Renal cortex interstitium (tissue), 11 donors: Measurements from ENCODE around the gene SARS1. TPM values are rescaled to one million over a fixed set of nuclear protein-coding genes. Genes with fewer than 3 reads are reported as not detected.

Experiments
- DNase-seq, 11 donors: peaks; one replicate each; pipeline ENCODE4 v3.0.0-alpha.2; 2013; ENCODE audit warnings: low read depth in 9 of 11, low spot score in 4 of 11; ENCODE audit errors: extremely low read depth in 1 of 11
- polyA plus RNA-seq, 3 donors: library from polyadenylated mRNA; unstranded; fragments of 120-200 nt; gene quantifications; one replicate each; pipeline ENCODE4 v1.2.1, GENCODE V29; 2013; ENCODE audit not compliant: insufficient read length in 3 of 3

The SARS1 gene
- polyA plus RNA-seq, 3 donors, result 132 to 148 (median 139) TPM

- no peak for DNase-seq
These were observed 40.9 kb downstream of the SARS1 start for GRCh38 chr1:109254621-109255096.

DNA sequence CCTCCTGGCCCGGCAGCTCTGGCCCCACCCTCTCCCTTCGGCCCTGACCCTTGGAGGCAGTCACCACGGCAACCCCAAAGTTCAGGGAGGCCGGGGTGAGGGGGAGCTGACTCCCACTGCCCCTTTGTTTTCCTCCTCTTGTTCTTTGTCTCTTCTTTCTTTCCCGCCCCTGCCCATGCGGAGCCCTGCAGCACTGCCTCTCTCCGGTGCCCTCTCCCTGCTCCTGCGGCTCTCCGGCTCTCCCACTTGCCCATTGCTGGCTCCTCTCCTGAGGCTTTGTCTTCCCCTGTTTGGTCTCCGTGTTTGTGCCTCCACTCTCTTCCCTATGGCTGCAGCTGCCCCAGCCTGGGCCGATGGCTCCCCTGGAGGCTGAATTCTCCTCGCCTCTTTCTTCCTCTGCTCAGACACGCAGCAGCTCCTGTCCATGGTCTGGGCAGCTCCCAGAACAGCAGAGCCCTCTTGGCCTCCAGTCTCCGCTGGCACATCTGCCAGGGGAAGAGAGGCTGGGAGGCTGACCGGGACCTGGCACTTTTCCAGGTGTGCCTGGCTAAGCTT, 41.5 kb downstream of the SARS1 start:
- no peak for DNase-seq

GRCh38 chr1:109255678-109256077, 42.0 kb downstream of the SARS1 start:
- no peak for DNase-seq

GRCh38 chr1:109256085-109256484, 42.4 kb downstream of the SARS1 start:
- no peak for DNase-seq

- no peak for DNase-seq
These were observed 43.4 kb downstream of the SARS1 start for GRCh38 chr1:109256971-109257681.

DNA sequence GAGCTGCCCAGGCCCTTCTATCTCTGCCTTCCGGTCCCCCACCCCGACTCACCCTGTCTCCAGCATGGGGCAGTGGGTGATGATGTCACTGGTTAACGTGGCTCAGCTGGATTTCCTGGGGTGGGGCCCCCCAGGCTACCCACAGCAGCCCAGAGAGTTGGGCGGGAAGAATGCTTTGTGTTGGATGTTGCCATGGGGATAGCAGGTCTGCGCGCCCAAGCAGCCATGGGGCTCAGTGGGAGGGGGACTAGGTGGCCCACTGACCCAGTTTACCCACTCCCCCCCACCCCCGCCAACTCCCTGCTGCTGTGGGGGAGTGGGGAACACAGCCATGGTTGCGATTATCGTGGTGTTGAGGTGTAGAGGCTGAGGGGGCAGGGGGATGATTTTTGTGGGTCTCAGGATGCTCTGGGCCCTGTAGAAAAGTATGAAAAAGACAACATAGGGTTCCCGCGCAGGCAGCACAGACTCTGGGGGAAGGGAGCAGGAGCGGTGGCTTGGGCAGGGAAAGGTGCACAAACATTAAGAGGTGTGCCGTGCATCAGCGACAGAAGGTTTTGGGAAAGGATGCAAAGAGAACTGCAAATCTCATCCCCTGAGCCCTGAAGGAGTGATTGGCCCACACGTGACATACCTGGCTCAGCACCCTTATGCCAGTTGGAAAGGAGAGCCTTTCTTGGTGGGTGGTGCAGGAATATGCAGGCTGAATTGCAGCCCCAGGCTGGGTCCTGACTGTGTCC, 44.1 kb downstream of the SARS1 start:
- no peak for DNase-seq

DNA sequence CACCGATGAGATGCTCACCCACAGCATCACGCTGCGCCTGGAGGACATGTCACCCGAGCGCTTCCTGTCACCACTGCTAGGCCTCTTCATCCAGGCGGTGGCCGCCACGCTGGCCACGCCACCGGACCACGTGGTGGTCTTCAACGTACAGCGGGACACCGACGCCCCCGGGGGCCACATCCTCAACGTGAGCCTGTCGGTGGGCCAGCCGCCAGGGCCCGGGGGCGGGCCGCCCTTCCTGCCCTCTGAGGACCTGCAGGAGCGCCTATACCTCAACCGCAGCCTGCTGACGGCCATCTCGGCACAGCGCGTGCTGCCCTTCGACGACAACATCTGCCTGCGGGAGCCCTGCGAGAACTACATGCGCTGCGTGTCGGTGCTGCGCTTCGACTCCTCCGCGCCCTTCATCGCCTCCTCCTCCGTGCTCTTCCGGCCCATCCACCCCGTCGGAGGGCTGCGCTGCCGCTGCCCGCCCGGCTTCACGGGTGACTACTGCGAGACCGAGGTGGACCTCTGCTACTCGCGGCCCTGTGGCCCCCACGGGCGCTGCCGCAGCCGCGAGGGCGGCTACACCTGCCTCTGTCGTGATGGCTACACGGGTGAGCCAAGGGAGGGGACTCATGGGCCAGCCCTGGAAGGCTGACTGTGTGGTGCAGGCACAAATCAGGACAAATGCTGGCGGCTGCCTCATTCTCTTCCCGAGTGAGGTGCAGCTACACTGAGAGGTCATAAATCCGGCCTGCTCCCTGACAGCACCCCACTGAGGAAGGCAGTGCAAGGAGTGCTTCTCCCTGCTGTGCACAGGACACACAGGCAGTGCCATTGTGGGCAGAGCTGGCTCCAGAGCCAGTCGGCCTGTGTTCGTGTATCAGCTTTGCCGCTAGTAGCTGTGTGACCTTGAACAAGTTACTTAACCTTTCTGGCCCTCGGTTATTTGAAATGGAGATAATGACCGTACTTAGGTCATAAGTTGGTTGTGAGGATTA, 45.1 kb downstream of the SARS1 start:
- DNase-seq, result no peak

DNA sequence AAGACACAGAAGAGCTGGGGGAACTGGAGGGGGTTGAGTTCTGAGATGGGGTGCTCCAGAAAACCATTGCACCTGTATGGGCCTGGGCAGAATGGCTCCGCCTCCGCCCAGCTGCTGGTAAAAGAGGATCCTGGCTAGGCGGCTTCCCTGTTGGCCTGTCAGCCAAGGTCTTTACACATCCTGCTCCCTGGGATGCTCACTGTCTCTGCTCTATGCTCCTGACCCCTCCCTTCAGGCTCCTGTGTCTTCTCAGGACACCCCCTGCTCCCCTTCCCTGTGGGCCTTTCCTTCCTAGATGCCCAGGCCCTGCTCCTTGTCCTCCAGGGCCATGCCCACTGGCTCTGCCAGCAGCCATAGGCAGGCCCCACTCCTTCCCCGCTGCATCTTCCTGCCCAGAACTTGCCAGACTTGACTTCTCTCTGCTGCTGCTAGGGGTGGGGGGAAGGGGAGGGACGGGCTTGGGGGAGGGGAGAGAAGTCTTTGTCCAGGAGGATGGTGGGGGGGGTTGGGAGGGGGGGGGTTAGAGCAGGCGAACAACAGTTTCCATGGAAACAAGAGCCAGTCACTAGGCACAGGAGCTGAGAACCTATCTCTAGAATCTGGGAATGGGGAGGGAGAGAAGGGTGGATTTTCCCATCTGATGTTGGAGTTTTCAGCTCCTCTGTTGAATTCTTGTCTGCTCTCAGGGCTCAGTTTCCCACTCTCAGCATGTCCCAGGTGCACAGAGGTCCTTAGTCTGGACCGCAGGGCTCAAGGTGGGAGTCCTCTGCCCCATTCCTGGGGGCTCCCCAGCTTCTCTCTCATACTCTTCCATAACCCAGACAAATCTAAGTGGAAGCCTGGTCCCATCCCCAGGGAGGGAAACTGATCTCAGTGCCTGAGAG, 46.2 kb downstream of the SARS1 start:
- DNase-seq, result no peak

DNA sequence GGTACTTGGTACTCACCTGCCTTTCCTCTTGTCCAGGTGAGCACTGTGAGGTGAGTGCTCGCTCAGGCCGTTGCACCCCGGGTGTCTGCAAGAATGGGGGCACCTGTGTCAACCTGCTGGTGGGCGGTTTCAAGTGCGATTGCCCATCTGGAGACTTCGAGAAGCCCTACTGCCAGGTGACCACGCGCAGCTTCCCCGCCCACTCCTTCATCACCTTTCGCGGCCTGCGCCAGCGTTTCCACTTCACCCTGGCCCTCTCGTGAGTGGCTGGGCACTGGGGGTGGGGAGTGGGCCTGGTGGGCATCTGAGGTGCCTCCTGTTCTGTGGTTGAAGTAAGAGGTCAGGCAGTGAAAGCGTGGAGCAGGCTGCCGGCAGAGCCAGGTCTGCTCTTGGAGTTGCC, 47.3 kb downstream of the SARS1 start:
- DNase-seq, result no peak

DNA sequence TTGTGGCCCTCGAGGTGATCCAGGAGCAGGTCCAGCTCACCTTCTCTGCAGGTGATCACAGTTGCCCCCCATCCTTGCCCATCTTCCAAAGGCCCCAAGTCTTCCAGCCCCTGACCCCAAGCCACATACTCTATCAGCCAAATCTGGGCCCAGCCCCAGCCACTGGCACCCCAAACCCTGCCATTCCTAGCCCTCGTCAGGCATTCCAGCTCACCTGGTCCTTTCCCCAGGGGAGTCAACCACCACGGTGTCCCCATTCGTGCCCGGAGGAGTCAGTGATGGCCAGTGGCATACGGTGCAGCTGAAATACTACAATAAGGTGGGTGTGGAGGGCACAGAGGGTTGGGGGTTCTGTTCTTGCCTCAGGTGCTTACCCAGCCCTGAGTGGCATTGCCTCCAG, 47.9 kb downstream of the SARS1 start:
- no peak for DNase-seq

DNA sequence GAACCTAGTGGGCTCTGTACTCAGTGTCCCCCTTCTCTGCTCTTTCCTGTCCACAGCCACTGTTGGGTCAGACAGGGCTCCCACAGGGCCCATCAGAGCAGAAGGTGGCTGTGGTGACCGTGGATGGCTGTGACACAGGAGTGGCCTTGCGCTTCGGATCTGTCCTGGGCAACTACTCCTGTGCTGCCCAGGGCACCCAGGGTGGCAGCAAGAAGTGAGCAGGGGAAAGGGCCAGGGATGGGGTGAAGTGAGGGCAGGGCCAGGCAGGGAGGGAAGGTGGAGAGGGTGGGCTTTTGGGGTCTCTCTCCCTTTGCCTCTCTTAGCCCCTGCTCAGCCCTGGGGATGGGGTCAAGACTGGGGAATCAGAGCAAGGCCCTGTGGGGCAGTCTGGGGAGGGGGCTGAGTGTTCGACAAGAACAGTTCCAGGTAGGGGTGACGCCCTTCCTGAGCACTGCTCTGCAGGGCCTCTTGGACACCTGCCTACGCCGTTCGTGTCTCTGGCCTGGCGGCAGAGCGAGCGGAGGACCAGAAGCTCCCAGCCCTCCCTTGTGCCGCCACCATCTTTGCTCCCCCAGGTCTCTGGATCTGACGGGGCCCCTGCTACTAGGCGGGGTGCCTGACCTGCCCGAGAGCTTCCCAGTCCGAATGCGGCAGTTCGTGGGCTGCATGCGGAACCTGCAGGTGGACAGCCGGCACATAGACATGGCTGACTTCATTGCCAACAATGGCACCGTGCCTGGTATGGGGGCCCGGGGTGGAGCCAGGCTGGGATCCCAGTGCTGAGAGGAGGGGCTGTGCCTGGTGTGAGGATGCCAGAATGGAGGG, 48.7 kb downstream of the SARS1 start:
- DNase-seq, result no peak

DNA sequence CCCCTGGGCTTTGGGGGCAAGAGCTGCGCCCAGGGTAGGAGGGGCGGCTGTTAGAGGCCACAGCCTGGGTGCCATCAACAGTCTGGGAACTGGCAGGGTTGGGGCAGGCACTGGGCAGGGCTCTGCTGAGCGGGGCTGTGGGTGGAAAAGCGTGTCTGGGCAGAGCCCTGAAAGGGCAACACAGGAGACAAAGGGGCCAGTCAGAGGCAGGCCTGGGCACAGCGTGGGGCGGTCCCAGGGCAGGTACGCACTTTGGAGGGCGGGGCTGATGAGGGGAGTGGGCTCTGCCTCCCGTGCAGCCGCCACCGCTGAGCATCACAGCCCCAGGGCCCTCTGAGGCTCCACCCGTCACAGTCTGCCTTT, 49.5 kb downstream of the SARS1 start:
- no peak for DNase-seq

DNA sequence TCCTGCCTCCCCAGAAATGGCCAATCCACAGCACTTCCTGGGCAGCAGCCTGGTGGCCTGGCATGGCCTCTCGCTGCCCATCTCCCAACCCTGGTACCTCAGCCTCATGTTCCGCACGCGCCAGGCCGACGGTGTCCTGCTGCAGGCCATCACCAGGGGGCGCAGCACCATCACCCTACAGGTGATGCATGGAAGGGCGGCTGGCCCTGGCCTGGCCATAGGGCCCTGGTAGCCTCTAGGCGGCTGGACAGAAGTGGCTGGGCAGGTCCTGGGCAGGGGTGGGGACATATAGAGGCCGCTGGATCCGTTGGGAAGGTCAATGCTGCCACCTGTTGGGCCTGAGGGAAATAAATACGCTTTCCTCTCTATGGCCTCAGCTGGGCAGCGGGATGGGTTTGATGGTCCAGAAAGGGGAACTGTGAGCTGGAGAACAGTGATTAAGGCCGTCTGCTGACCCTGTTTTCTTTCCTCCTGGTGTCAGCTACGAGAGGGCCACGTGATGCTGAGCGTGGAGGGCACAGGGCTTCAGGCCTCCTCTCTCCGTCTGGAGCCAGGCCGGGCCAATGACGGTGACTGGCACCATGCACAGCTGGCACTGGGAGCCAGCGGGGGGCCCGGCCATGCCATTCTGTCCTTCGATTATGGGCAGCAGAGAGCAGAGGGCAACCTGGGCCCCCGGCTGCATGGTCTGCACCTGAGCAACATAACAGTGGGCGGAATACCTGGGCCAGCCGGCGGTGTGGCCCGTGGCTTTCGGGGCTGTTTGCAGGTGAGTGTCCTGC, 50.1 kb downstream of the SARS1 start:
- peak in 8 of 11 donors; percentile 61 to 81 (median 73) for DNase-seq

DNA sequence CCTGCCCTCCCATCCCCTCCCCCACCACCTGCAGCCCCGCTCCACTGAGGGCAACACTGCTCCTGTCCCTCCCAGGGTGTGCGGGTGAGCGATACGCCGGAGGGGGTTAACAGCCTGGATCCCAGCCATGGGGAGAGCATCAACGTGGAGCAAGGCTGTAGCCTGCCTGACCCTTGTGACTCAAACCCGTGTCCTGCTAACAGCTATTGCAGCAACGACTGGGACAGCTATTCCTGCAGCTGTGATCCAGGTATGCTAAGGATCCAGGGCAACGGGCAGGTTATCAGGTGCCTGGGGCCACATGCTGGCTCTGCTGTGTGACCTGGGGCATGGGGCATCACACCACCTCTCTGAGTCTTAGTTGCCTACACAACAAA, 50.6 kb downstream of the SARS1 start:
- DNase-seq, result no peak

DNA sequence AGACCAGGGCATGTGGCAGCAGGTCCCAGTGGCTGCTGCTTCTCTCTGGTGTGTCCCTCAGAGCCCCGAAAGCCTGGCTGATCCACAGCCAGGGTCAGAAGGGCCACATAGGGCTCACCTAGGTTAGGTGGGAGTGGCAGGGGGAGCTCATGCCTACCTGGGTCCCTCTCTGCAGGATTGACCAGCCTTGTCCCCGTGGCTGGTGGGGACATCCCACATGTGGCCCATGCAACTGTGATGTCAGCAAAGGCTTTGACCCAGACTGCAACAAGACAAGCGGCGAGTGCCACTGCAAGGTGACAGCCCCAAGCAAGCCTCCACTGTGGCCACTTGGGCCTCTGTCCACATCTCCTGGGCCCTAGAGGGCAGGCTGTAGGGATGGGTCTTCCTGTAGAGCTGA, 51.3 kb downstream of the SARS1 start:
- no peak for DNase-seq

DNA sequence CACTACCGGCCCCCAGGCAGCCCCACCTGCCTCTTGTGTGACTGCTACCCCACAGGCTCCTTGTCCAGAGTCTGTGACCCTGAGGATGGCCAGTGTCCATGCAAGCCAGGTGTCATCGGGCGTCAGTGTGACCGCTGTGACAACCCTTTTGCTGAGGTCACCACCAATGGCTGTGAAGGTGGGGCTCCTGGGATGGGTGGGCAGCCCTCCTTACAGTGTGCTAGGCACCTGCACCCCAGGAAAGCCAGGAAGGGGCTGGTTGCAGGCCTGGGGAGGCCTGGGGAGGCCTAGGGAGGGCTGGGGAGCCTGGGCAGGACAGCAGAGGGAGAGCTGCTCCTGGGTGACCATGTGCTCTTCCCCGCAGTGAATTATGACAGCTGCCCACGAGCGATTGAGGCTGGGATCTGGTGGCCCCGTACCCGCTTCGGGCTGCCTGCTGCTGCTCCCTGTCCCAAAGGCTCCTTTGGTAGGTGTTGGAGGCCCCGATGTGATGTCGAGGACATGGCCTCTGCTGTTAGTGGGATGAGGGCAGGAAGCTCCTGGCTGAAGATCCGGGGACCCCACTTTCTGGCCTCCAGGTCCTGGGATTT, 52.1 kb downstream of the SARS1 start:
- DNase-seq, result no peak
